Kasumi-1 (cell line): ENCODE results near the gene CAB39L.
"Not testable (repeated sequence)": the region's sequence is repeated elsewhere in the genome, so short reads cannot be mapped to it uniquely, and the experiment has no call there.

Experiments used
- DNase-seq, 2 experiments: peaks; one replicate each; lab custom pipeline; 2025; lab: John Stamatoyannopoulos, UW

Gene CAB39L

DNA sequence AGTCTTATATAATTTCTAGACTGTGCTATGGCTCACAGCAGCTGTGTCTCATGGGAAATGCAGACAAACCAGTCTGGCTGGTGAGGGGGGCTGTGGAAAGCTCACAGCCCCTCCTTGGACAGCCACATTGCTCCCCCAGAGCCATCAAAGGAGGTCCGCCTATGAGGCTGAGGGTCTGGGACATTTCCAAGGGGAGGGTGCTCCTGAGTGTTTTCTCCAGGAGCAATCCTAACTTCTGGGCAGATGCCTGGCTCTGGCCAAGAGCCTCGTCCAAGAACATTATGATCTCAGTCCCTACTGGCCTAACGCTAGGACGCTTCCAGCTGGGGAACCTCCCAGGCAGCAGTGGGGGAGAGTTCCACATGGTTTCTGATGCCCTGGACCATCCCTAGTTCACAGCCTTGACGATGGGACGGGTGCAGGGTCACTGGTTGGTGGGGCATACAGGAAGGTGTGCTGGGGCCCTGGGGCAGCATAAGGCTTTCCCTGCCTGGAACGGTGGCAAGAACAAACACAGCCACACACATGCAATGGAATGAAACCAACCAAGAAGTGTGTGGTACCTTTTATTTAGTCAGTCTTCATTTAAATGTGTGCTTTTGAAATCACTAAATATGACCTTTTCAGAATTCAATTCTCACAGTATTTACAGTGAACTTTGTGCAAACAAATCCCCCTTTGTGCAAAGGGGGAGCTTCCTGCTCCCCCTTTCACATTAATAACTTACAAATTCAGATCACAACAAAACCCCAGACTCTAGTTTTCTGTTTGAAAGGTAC, 135.6 kb downstream of the CAB39L start:
- no peak for DNase-seq

- no peak for DNase-seq
Measured at GRCh38 chr13:49307365-49307764, 136.5 kb downstream of the CAB39L start.

- DNase-seq: no peak
Measured at GRCh38 chr13:49305792-49306425, 138.0 kb downstream of the CAB39L start.

GRCh38 chr13:49304763-49305700, 138.8 kb downstream of the CAB39L start:
- DNase-seq: no peak

DNA sequence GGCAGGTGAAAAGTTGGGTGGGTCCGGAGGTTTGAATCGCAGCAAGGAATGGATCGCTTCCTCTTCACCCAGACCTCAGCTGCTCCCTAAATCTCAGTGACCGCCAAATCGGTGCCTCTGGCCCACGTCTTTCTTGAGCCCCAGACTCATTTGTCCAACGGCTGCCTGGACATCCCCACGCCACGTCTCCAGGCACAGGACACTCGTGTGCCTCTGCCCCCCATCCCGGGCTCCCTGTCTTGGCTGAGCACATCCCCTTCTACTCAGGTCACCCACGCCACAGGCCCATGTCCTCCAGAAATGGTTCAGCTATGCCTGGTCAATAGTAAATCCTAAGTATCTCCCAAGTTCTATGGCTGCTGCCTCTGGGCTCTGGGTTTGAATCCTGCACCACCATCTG, 139.5 kb downstream of the CAB39L start:
- no peak for DNase-seq

GRCh38 chr13:49303533-49304252, 140.2 kb downstream of the CAB39L start:
- DNase-seq: no peak

GRCh38 chr13:49302817-49303216, 141.0 kb downstream of the CAB39L start:
- no peak for DNase-seq

GRCh38 chr13:49302222-49302621, 141.6 kb downstream of the CAB39L start:
- no peak for DNase-seq

DNA sequence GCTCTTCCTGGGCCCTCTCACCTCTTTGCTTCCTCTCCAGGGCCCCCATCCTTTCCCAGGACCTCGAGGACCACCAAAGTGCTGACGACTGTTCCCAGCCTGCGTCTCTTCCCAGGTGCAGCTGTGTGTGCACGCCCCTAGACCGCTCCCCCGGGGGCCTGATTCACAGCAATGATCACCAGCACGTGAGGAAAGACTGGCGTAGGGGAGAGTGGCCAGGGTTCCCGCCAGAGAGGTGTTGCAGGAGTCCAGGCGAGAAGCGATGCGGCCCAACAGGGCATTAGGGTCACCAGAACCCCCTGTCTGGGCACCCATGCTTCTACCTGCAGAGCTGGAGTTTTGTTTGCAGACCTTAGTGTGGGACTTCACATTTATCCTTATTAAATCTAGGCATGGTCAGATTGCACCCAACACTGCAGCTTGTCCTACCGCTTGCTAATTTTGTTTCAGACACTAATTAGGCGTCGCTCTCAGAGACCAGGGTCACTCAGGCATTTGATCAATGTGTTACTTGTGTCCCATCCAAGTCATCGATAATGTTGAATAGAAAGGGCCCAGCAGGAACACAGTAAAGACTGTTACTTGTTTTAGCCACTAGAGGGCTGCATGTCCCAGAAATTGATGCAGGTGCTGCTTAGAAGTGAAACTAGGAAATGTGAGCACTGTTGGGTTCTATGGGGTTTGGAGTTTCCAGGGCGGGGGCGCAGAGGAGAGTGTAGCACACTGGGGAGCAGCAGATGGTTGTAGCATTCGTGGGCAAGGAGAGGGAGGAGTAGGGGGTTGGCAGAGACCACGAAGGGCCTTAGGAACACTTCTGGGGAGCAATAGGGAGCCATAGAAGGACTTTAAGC, 142.9 kb downstream of the CAB39L start:
- DNase-seq: peak; percentile 90 to 92

GRCh38 chr13:49300276-49300675, 143.6 kb downstream of the CAB39L start:
- DNase-seq: no peak

- no peak for DNase-seq
Measured at GRCh38 chr13:49298903-49299605, 144.8 kb downstream of the CAB39L start.

DNA sequence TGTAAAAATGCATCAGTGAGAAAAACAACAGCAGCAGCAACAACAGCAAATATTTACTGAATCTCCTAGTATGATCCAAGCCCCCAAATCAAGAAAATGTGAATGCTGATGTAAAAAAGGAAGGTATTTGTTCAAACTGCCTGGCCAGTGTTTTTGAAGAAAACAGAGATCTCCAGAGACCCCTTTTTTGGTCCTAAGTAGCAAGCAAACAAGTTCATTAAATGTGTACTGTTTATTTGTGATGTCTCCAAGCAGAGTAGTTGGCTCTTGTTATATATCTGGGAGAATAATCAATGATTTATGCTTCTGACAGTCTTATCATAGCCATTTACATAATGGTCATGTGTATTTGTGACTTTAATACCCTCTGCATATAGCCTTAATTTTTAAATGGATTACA, 145.4 kb downstream of the CAB39L start:
- no peak for DNase-seq

GRCh38 chr13:49297338-49297737, 146.5 kb downstream of the CAB39L start:
- no peak for DNase-seq

DNA sequence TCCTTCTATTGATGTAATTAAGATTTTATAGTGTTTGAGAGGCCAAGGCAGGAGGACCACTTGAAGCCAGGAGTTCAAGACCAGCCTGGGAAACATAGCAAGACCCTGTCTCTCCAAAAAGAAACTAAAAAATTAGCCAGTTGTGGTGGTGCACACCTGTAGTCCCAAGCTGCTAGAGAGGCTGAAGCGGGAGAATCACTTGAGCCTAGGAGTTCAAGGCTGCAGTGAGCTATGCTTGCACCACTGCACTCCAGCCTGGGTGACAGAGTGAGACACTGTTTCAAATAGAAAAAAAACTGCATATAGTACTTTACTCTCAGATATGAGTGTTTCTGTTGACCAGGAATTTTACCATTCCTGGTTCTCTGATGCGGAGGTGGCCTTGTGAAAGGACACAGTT, 147.2 kb downstream of the CAB39L start:
- DNase-seq: no peak

- DNase-seq: no peak
Measured at GRCh38 chr13:49295244-49295643, 148.6 kb downstream of the CAB39L start.

GRCh38 chr13:49294723-49295122, 149.1 kb downstream of the CAB39L start:
- DNase-seq: not testable (repeated sequence)

GRCh38 chr13:49292742-49293486, 150.9 kb downstream of the CAB39L start:
- no peak for DNase-seq

DNA sequence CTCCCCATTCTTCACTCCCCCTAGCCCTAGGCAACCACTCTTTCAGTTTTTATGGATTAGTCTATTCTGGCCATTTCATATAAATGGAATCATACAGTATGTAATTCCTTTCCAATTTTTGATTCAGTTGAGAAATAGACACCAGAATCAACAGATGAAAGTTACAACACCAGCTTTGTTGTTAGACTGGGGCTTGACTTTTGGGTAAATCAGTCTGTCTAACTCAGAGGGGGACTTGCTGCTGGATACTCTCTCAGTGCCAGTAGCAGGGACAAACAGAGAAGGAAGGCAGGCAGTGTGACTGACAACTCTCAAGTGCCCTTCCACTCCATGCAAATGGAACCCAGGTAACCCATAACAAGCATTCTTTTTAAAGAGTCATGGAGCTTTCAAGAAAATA, 155.4 kb downstream of the CAB39L start:
- no peak for DNase-seq

GRCh38 chr13:49287995-49288394, 155.9 kb downstream of the CAB39L start:
- DNase-seq: no peak

DNA sequence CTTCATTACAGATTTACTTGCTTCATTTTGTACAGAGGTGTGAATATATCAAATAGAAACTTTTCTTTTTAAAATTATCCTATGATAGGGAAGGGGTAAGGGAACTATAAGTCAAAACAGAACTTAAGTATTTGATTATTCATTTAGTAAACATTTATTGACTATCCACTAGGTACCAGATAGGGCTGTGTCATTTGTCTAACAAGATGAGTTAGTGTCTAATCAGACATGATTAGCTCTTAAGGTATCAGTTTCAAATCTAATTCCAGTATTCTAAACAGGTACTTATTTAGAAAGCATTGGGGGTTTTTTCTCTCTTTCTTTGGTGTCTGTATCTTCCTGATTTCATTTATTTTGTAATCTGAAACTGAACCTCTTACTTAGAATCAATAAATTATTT, 164.0 kb downstream of the CAB39L start:
- no peak for DNase-seq
